Left lung (tissue), 10 donors: ENCODE measurements around the gene AATF. TPM values are rescaled to one million over a fixed set of nuclear protein-coding genes. Genes with fewer than 3 reads are reported as not detected.

Experiments used
- ATAC-seq: fragments of 200-7000 bp; cut with Tn5 transposase; one replicate; pipeline ENCODE4 v1.9.1; 2020; ENCODE audit warnings: moderate library complexity
- DNase-seq, 4 donors: peaks; one replicate each; pipeline ENCODE4 v3.0.0-alpha.2; 2013 to 2020
- H3K27ac ChIP-seq, 2 donors: fragments of 200-600 bp; sonication (generic) in 1 of 2; one replicate each; pipeline versions ENCODE4 v1.5.0 to v1.8.0; 2020 to 2021
- H3K27me3 ChIP-seq, 2 donors: fragments of 200-600 bp; sonication (generic) in 1 of 2; one replicate each; pipeline versions ENCODE4 v1.5.0 to v1.8.0; 2020 to 2021
- H3K36me3 ChIP-seq, 2 donors: fragments of 200-600 bp; sonication (generic) in 1 of 2; one replicate each; pipeline versions ENCODE4 v1.5.0 to v1.8.0; 2020 to 2021
- H3K4me1 ChIP-seq, 2 donors: fragments of 200-600 bp; one replicate each; pipeline ENCODE4 v1.8.0; 2021
- H3K4me3 ChIP-seq, 2 donors: fragments of 200-600 bp; sonication (generic) in 1 of 2; one replicate each; pipeline versions ENCODE4 v1.5.0 to v1.8.0; 2020 to 2021; ENCODE audit warnings: mild to moderate bottlenecking in 1 of 2
- H3K9me3 ChIP-seq, 2 donors: fragments of 200-600 bp; sonication (generic) in 1 of 2; one replicate each; pipeline versions ENCODE4 v1.5.0 to v1.8.0; 2020 to 2021
- CTCF ChIP-seq, 2 donors: fragments of 200-600 bp; sonication (generic) in 1 of 2; IDR thresholded peaks; one replicate each; pipeline versions ENCODE4 v1.5.0 to v1.8.0; 2021; ENCODE audit warnings: antibody characterized with exemption in 2 of 2
- intact Hi-C, 2 donors: fragments of 100-400 bp; cut with DNase I; formaldehyde crosslinking; loops; one replicate each; pipeline versions ENCODE4 v1.11.2 to v1.14.2; 2022
- polyA plus RNA-seq, 6 donors: library from polyadenylated mRNA; unstranded; fragments of 120-200 nt; gene quantifications; one replicate each; pipeline ENCODE4 v1.2.1, GENCODE V29; 2013; ENCODE audit not compliant: insufficient read length in 6 of 6
- total RNA-seq, 2 donors: library from RNA; stranded (reverse); fragmentation: NEBNext Ultra II Directional; extraction: Animal tissue kit (Norgen Biotek cat#: 25700); gene quantifications; one replicate each; pipeline ENCODE4 v1.2.1, GENCODE V29; 2021
- donor health status: DM: no; HTN: yes; CAD: no.
- donor health status: DM: no; HTN: no; CAD: no.

AATF gene
- total and polyA plus RNA-seq, 8 donors, result 31.6 to 42.4 (median 37.8) TPM

GRCh38 chr17:36989173-36989572, 40.4 kb downstream of the AATF start:
- intact Hi-C loops, result no loop called here
- H3K9me3 ChIP-seq, result no peaks in the 10 kb centered on the region
- H3K27me3 ChIP-seq, result no peaks in the 10 kb centered on the region
- no peak for DNase-seq
- no peak for TF ChIP-seq CTCF (IDR thresholded peaks at IDR 0.05)
- peaks cover 0 to 97% of the 10 kb centered on the region in 2 donors for H3K36me3 ChIP-seq
- no peaks in the 10 kb centered on the region for H3K4me1 ChIP-seq
- H3K27ac ChIP-seq, result no peak overlapping the region
- ATAC-seq, result no peak
- H3K4me3 ChIP-seq, result no peak overlapping the region

DNA sequence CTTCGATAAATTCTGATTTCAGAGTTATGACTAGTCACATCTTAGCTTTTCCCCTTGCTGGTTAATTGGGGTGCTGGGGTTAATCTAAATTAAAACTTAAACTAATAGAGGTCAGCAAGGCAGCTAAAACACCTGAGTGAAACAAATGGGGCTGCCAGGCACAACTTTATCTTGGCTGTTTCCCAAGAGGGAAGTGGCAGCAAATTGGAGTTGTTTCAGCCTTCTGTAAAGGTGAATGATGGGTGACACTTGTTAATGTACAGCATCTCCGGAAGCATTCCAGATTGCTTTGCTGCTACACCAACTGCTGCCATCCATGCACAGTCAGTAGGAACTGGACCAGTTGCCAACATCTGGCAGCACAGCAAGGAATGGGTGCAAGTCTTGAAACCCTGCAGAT, 43.9 kb downstream of the AATF start:
- no peak for TF ChIP-seq CTCF (IDR thresholded peaks at IDR 0.05)
- Histone ChIP-seq H3K4me1 (no peaks in the 10 kb centered on the region), H3K36me3 (peaks cover 0 to 100% of the 10 kb centered on the region in 2 donors), H3K27ac (no peak overlapping the region), H3K4me3 (no peak overlapping the region), H3K27me3 (no peaks in the 10 kb centered on the region), H3K9me3 (no peaks in the 10 kb centered on the region)
- DNase-seq, result no peak
- intact Hi-C loops, result no loop called here
- no peak for ATAC-seq

DNA sequence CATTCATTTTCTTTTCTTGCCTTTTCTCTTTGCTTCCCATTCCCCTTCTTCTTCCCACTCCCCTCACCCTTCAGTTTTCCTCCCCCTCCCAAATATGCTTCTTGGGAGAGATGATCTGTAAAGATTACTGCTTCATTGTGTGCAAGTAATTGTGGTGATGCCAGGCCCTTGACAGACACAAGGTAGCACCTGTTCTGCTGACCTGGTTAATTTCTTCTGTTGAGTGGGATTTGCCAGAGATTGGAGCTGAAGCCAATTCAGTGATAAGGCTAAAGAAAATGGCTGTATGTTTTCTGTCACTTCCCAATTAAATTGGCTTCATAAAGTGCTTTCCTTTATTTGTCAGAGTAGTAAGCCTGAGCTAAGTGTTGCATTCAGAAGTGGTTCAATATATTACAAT, 44.5 kb downstream of the AATF start:
- intact Hi-C loops, result no loop called here
- no peak for TF ChIP-seq CTCF (IDR thresholded peaks at IDR 0.05)
- ATAC-seq (no peak), DNase-seq (no peak)
- no peaks in the 10 kb centered on the region for H3K4me1 ChIP-seq
- no peak overlapping the region for H3K27ac ChIP-seq
- no peaks in the 10 kb centered on the region for H3K27me3 ChIP-seq
- peaks cover 0 to 100% of the 10 kb centered on the region in 2 donors for H3K36me3 ChIP-seq
- H3K9me3 ChIP-seq, result no peaks in the 10 kb centered on the region
- no peak overlapping the region for H3K4me3 ChIP-seq

DNA sequence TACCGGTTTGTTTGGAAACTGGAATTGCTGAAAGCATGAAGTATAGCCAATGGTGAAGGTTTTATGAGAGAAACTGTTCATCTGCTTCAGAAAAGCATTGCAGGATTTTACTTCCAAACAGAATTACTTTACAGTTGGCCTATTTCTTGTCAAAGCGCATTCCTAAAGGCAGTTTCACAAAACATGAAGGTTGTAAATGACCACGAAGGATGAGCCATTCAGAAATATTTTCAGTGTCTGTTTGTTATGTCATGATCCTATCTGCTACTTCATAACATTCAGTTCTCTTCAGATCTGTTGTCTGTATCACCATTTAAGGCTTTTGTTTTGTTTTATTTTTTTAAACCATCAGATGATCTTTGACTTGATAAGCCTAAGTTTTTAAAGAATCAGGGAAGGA, 45.7 kb downstream of the AATF start:
- intact Hi-C loops, result no loop called here
- ATAC-seq (no peak), DNase-seq (no peak)
- Histone ChIP-seq H3K4me3 (no peak overlapping the region), H3K27ac (no peak overlapping the region), H3K4me1 (no peaks in the 10 kb centered on the region), H3K9me3 (no peaks in the 10 kb centered on the region), H3K27me3 (no peaks in the 10 kb centered on the region), H3K36me3 (peaks cover 0 to 96% of the 10 kb centered on the region in 2 donors)
- no peak for TF ChIP-seq CTCF (IDR thresholded peaks at IDR 0.05)

- ATAC-seq (peak; percentile 27), DNase-seq (no peak)
- Histone ChIP-seq H3K9me3 (peaks cover 0 to 8% of the 10 kb centered on the region in 2 donors), H3K36me3 (peaks cover 0 to 66% of the 10 kb centered on the region in 2 donors), H3K27me3 (no peaks in the 10 kb centered on the region), H3K4me3 (no peak overlapping the region), H3K4me1 (no peaks in the 10 kb centered on the region), H3K27ac (peak overlapping the region in 1 of 2 donors; percentile 35)
- intact Hi-C loops, result no loop called here
- no peak for TF ChIP-seq CTCF (IDR thresholded peaks at IDR 0.05)
These were observed 50.7 kb downstream of the AATF start for GRCh38 chr17:36999471-36999870.
